Measurements from ENCODE around the gene RAB4B.
A peak's percentile ranks its signal among the peaks of the same experiment; 100 is the strongest.

RAB4B gene

DNA sequence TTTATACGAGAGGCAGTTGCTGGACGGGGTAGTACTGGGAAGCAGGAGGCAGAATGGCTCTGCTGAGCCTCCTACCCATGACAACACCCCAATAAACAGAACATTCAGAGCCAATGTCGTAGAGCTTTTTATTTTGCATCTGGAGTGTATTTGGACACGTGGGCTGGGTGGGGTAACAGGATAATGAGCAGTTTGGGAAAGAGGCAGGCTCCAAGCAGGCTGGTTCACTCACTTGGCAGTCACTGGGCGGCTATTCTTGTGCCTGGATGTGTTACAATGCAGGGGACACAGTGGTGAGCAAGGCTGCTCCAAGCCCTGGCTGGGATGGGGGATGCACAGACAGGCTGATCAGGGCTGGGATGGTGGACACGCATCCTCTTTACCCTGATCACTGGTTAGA, 37.3 kb upstream of the RAB4B start:
- ChIA-PET CTCF (interaction anchor here (0.6 to 0.7 kb wide), 2 partner anchors 83 to 106 kb away, joined by 3 read pairs; no protein-coding TSS in a partner anchor), POLR2A (interaction anchor here (0.6 to 4.3 kb wide), 7 partner anchors 10 to 686 kb away, joined by 3 to 30 read pairs (median 3); partner anchors contain the start of genes ACTMAP, B3GNT8, RAB4B and SNRPA)
- Histone ChIP-seq H3K9me3 (ENCODE audit: control insufficient read depth, insufficient read depth, low read depth, low read length) (no peaks in the 10 kb centered on the region), H3K4me3 (ENCODE audit: low read depth, low read length) (no peak overlapping the region), H3K27ac (ENCODE audit: extremely low read depth, low read depth, low read length) (peak overlapping the region; percentile 53; the same call in 1 of the 2 replicates), H3K4me1 (ENCODE audit: control insufficient read depth, insufficient read depth, low read length) (no peaks in the 10 kb centered on the region), H3K36me3 (ENCODE audit: control insufficient read depth in 2 of 2, insufficient read depth in 1 of 2, low read length in 2 of 2) (peaks cover 56 to 75% of the 10 kb centered on the region in 2 experiments)
- TF ChIP-seq ZNF335 (tag by site-specific recombination; conservative IDR thresholded peaks at IDR 0.05): peak; percentile 27; the same call in 1 of the 2 replicates
- TF ChIP-seq, protein P1, sequence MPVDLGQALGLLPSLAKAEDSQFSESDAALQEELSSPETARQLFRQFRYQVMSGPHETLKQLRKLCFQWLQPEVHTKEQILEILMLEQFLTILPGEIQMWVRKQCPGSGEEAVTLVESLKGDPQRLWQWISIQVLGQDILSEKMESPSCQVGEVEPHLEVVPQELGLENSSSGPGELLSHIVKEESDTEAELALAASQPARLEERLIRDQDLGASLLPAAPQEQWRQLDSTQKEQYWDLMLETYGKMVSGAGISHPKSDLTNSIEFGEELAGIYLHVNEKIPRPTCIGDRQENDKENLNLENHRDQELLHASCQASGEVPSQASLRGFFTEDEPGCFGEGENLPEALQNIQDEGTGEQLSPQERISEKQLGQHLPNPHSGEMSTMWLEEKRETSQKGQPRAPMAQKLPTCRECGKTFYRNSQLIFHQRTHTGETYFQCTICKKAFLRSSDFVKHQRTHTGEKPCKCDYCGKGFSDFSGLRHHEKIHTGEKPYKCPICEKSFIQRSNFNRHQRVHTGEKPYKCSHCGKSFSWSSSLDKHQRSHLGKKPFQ (tag by site-specific recombination; IDR thresholded peaks at IDR 0.05): no peak
- peak; percentile 18; the same call in 1 of the 2 replicates for TF ChIP-seq ZBTB17 (tag by site-specific recombination; IDR thresholded peaks at IDR 0.05)
- TF ChIP-seq ZFP69B (tag by site-specific recombination; IDR thresholded peaks at IDR 0.05): no peak
- peak; percentile 10; the same call in 1 of the 2 replicates for TF ChIP-seq KLF1 (tag by site-specific recombination; IDR thresholded peaks at IDR 0.05)
- peak; percentile 86 for TF ChIP-seq SP7 (tag by site-specific recombination; IDR thresholded peaks at IDR 0.05)

GRCh38 chr19:40741527-40742390, 36.3 kb upstream of the RAB4B start:
- Histone ChIP-seq H3K4me3 (ENCODE audit: low read depth, low read length) (no peak overlapping the region), H3K27ac (ENCODE audit: extremely low read depth, low read depth, low read length) (no peak overlapping the region)
- POLR2A ChIA-PET: interaction anchor here (0.5 to 4.3 kb wide), 13 partner anchors 9 to 290 kb away, joined by 3 to 30 read pairs (median 3); partner anchors contain the start of genes ACTMAP, RAB4B and SNRPA

DNA sequence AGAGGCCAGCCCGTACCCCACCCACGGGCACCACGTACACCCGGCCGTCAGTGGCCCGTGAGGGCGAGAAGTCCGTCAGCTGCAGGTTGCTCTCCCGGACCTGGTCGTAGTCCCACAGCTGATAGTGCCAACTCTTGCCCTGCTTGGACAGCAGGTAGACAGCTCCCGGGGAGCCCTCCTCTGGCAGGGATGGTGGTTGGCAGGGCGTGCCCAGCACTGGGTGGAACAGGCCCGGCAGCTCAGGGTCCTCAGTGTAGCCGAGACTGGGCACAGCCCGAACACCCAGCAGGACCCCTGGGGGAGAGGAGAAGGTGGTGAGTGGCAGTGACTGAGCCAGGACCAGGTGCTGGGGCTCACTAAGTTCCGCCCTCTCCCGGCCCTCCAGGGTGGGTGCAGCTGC, 35.6 kb upstream of the RAB4B start:
- POLR2A ChIA-PET: interaction anchor here (0.6 to 4.3 kb wide), 8 partner anchors 8 to 79 kb away, joined by 3 to 30 read pairs (median 5); partner anchors contain the start of genes ACTMAP, RAB4B and SNRPA
- Histone ChIP-seq H3K9me3 (ENCODE audit: control insufficient read depth, insufficient read depth, low read depth, low read length) (no peaks in the 10 kb centered on the region), H3K4me1 (ENCODE audit: control insufficient read depth, insufficient read depth, low read length) (no peaks in the 10 kb centered on the region), H3K4me3 (ENCODE audit: low read depth, low read length) (no peak overlapping the region), H3K36me3 (ENCODE audit: control insufficient read depth in 2 of 2, insufficient read depth in 1 of 2, low read length in 2 of 2) (peaks cover 57 to 64% of the 10 kb centered on the region in 2 experiments), H3K27ac (ENCODE audit: extremely low read depth, low read depth, low read length) (no peak overlapping the region)
- CTCF ChIA-PET: interaction anchor here (0.6 to 3.3 kb wide), 11 partner anchors 12 to 433 kb away, joined by 3 to 23 read pairs (median 4); partner anchors contain the start of genes COQ8B and ITPKC
- TF ChIP-seq HIC1 (tag by site-specific recombination; IDR thresholded peaks at IDR 0.05): peak; percentile 46; the same call in 1 of the 2 replicates
- no peak for TF ChIP-seq ZBTB6 (tag by site-specific recombination; IDR thresholded peaks at IDR 0.05)
- no peak for TF ChIP-seq ZNF138 (tag by site-specific recombination; IDR thresholded peaks at IDR 0.05; ENCODE audit: borderline replicate concordance)

More at GRCh38 chr19:40741527-40742390, 36.3 kb upstream of the RAB4B start:
- no peaks in the 10 kb centered on the region for H3K4me1 ChIP-seq (ENCODE audit: control insufficient read depth, insufficient read depth, low read length)
- CTCF ChIA-PET: interaction anchor here (0.6 to 3.3 kb wide), 9 partner anchors 11 to 271 kb away, joined by 3 to 23 read pairs (median 4); partner anchors contain the start of genes COQ8B and ITPKC
- TF ChIP-seq HOXD13 (CRISPR knock-in tag; IDR thresholded peaks at IDR 0.05; ENCODE audit: borderline replicate concordance) (no peak), KLF7 (tag by site-specific recombination; IDR thresholded peaks at IDR 0.05; ENCODE audit: borderline replicate concordance) (no peak), HIC1 (tag by site-specific recombination; IDR thresholded peaks at IDR 0.05) (0 out of 2 replicates have a peak, but pooled peaks have one; percentile 27), ZBTB21 (tag by site-specific recombination; IDR thresholded peaks at IDR 0.05) (0 out of 2 replicates have a peak, but pooled peaks have one; percentile 12)
- H3K9me3 ChIP-seq (ENCODE audit: control insufficient read depth, insufficient read depth, low read depth, low read length): no peaks in the 10 kb centered on the region
- H3K36me3 ChIP-seq (ENCODE audit: control insufficient read depth in 2 of 2, insufficient read depth in 1 of 2, low read length in 2 of 2): peaks cover 57 to 67% of the 10 kb centered on the region in 2 experiments
